ENCODE data around the gene ATP6V1B1. TPM values are rescaled to one million over a fixed set of nuclear protein-coding genes. Genes with fewer than 3 reads are reported as not detected.

Gene ATP6V1B1
- total RNA-seq, 1 experiment from 2014 or later, result not detected

GRCh38 chr2:70990216-70990615 is 54.5 kb downstream of the ATP6V1B1 start:
- H3K4me3 ChIP-seq (ENCODE audit: low read length), result no peak overlapping the region
- H3K4me2 ChIP-seq (ENCODE audit: low read length), result no peak overlapping the region
- ChIA-PET POLR2A (ENCODE audit: unreplicated experiment) (no interaction called here), CTCF (no interaction called here)
- H3F3A ChIP-seq (ENCODE audit: low read length, unreplicated experiment), result no peaks in the 10 kb centered on the region
- H3K27me3 ChIP-seq (ENCODE audit: low read length), result no peaks in the 10 kb centered on the region
- H3K9me2 ChIP-seq (replicated peaks; ENCODE audit: low read length), result no peaks in the 10 kb centered on the region
- peaks cover 30% of the 10 kb centered on the region for H3K36me3 ChIP-seq (ENCODE audit: low read depth, low read length)
- DNase-seq (no peak), ATAC-seq (no peak)
- TF ChIP-seq EZH2 (IDR thresholded peaks at IDR 0.05; ENCODE audit: low read length, unreplicated experiment), result no peak
- no peak for TF ChIP-seq CTCF (conservative IDR thresholded peaks at IDR 0.05; ENCODE audit: low read depth, low read length)
- no peak for TF ChIP-seq EZH2phosphoT487 (IDR thresholded peaks at IDR 0.05; ENCODE audit: borderline replicate concordance, low read length)
- no peaks in the 10 kb centered on the region for H3K9me3 ChIP-seq (ENCODE audit: low read length)
- no peak overlapping the region for H3K9ac ChIP-seq (ENCODE audit: low read length)
- H3K27ac ChIP-seq (ENCODE audit: low read length), result no peak overlapping the region
- no peak overlapping the region for H2AFZ ChIP-seq (ENCODE audit: low read length)
- BruUV-seq (replicated peaks), result no TSS peak
- H3K4me1 ChIP-seq (ENCODE audit: insufficient read depth, low read length), result peaks cover 11% of the 10 kb centered on the region
- H3K79me2 ChIP-seq (ENCODE audit: low read length), result peaks cover 30% of the 10 kb centered on the region
- peaks cover 14% of the 10 kb centered on the region; the same call in 1 of the 2 replicates for H4K20me1 ChIP-seq (ENCODE audit: low read length)
- intact Hi-C loops (cut with micrococcal nuclease), result no loop called here

DNA sequence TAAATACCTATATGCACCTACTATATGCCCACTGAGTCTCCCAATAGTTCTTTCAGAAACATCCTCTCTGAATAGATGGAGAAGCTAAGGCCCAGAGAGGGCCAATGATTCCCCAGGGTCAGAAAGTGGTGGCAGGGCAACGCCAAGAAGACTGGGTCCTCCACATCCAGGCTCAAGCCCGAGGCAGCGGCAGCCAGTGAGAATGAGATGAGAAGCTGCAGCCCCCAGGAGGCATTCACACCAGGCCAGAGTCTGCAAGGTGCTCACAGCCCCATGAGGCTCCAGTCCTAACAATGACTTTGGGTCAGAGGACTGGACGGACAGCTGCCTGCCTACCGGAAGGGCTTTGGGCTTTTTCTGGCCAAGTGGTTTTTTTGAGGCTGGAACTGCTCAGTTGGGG is 55.4 kb downstream of the ATP6V1B1 start:
- DNase-seq (no peak), ATAC-seq (no peak)
- Histone ChIP-seq H3K4me3 (ENCODE audit: low read length) (no peak overlapping the region), H2AFZ (ENCODE audit: low read length) (no peak overlapping the region), H3K4me1 (ENCODE audit: insufficient read depth, low read length) (peaks cover 11% of the 10 kb centered on the region), H3K36me3 (ENCODE audit: low read depth, low read length) (peaks cover 26% of the 10 kb centered on the region), H3F3A (ENCODE audit: low read length, unreplicated experiment) (no peaks in the 10 kb centered on the region), H3K27me3 (ENCODE audit: low read length) (no peaks in the 10 kb centered on the region), H3K9ac (ENCODE audit: low read length) (no peak overlapping the region), H3K27ac (ENCODE audit: low read length) (no peak overlapping the region), H3K4me2 (ENCODE audit: low read length) (no peak overlapping the region), H3K79me2 (ENCODE audit: low read length) (peaks cover 30% of the 10 kb centered on the region), H3K9me2 (replicated peaks; ENCODE audit: low read length) (no peaks in the 10 kb centered on the region), H4K20me1 (ENCODE audit: low read length) (peaks cover 14% of the 10 kb centered on the region; the same call in 1 of the 2 replicates), H3K9me3 (ENCODE audit: low read length) (no peaks in the 10 kb centered on the region)
- ChIA-PET CTCF (no interaction called here), POLR2A (ENCODE audit: unreplicated experiment) (no interaction called here)
- no TSS peak for BruUV-seq (replicated peaks)
- no peak for TF ChIP-seq EZH2 (IDR thresholded peaks at IDR 0.05; ENCODE audit: low read length, unreplicated experiment)
- no peak for TF ChIP-seq CTCF (conservative IDR thresholded peaks at IDR 0.05; ENCODE audit: low read depth, low read length)
- TF ChIP-seq EZH2phosphoT487 (IDR thresholded peaks at IDR 0.05; ENCODE audit: borderline replicate concordance, low read length), result no peak
- intact Hi-C loops (cut with micrococcal nuclease), result no loop called here

DNA sequence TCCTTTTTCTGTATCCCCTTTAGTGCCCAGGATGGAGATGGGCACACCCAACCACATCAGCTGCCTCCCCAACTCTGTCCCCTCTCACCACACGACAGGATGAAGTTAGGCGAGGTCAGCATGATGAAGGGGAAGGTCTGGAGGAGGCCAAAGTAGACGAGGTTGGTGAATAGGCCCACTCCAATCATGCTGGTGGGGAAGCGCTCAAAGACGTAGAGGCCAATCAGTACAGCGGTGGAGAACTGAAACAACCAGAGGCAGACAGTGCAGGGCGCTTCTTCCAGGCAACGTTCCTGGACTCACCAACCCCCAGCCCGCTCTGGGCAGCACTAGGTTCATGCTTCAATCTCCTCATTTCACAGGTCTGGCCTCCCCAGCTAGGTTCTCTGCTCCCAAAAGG is 56.0 kb downstream of the ATP6V1B1 start:
- H3K79me2 ChIP-seq (ENCODE audit: low read length), result peaks cover 30% of the 10 kb centered on the region
- ChIA-PET POLR2A (ENCODE audit: unreplicated experiment) (no interaction called here), CTCF (no interaction called here)
- H4K20me1 ChIP-seq (ENCODE audit: low read length), result peaks cover 14% of the 10 kb centered on the region; the same call in 1 of the 2 replicates
- no peaks in the 10 kb centered on the region for H3F3A ChIP-seq (ENCODE audit: low read length, unreplicated experiment)
- no peak overlapping the region for H3K9ac ChIP-seq (ENCODE audit: low read length)
- no peak overlapping the region for H2AFZ ChIP-seq (ENCODE audit: low read length)
- H3K27ac ChIP-seq (ENCODE audit: low read length), result no peak overlapping the region
- TF ChIP-seq EZH2 (IDR thresholded peaks at IDR 0.05; ENCODE audit: low read length, unreplicated experiment) (no peak), CTCF (conservative IDR thresholded peaks at IDR 0.05; ENCODE audit: low read depth, low read length) (no peak), EZH2phosphoT487 (IDR thresholded peaks at IDR 0.05; ENCODE audit: borderline replicate concordance, low read length) (no peak)
- H3K36me3 ChIP-seq (ENCODE audit: low read depth, low read length), result peaks cover 20% of the 10 kb centered on the region; the same call in 1 of the 2 replicates
- no peak overlapping the region for H3K4me3 ChIP-seq (ENCODE audit: low read length)
- H3K27me3 ChIP-seq (ENCODE audit: low read length), result no peaks in the 10 kb centered on the region
- no peaks in the 10 kb centered on the region for H3K9me2 ChIP-seq (replicated peaks; ENCODE audit: low read length)
- H3K4me2 ChIP-seq (ENCODE audit: low read length), result no peak overlapping the region
- intact Hi-C loops (cut with micrococcal nuclease), result no loop called here
- no peak for ATAC-seq
- BruUV-seq (replicated peaks), result no TSS peak
- no peak for DNase-seq
- H3K4me1 ChIP-seq (ENCODE audit: insufficient read depth, low read length), result peaks cover 11% of the 10 kb centered on the region
- no peaks in the 10 kb centered on the region for H3K9me3 ChIP-seq (ENCODE audit: low read length)

Data from PC-3 (cell line).